GM15510 (cell line): Measurements from ENCODE around the gene BCORL1.

Source experiments
- POLR2A ChIP-seq: IDR thresholded peaks from 3 replicates; pipeline ENCODE4 v1.6.1; 2011; ENCODE audit warnings: borderline replicate concordance; ENCODE audit not compliant: insufficient read length; ENCODE audit errors: extremely low read depth

Gene BCORL1

DNA sequence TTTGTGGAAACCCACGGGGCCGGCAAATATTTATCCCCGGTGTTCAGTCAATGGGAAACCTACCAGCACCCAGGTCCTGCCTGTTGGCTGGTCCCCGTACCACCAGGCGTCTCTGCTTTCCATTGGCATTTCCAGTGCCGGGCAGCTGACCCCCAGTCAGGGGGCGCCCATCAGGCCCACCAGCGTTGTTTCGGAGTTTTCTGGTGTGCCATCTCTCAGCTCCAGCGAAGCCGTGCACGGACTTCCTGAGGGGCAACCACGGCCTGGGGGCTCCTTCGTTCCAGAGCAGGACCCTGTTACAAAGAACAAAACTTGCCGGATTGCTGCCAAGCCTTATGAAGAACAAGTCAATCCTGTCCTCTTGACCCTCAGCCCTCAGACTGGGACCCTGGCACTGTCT lies 32.7 kb downstream of the BCORL1 start:
- TF ChIP-seq POLR2A: no peak

DNA sequence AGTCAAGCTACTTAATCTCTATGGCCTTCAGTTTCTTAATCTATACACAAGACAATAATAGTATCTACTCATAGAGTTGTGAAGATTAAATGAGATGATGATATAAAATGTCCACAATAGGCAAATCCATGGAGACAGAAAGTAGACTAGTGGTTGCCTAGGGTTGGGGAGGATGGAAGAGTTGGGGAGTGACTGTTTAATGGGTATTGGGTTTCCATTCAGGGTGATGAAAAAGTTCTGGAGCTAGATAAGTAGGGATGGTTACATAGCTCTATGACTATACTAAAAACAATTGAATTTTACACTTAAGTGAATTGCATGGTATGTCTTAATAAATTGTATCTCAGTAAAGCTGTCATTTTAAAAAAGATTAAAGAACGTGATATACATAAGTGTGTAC lies 35.7 kb downstream of the BCORL1 start:
- no peak for TF ChIP-seq POLR2A

DNA sequence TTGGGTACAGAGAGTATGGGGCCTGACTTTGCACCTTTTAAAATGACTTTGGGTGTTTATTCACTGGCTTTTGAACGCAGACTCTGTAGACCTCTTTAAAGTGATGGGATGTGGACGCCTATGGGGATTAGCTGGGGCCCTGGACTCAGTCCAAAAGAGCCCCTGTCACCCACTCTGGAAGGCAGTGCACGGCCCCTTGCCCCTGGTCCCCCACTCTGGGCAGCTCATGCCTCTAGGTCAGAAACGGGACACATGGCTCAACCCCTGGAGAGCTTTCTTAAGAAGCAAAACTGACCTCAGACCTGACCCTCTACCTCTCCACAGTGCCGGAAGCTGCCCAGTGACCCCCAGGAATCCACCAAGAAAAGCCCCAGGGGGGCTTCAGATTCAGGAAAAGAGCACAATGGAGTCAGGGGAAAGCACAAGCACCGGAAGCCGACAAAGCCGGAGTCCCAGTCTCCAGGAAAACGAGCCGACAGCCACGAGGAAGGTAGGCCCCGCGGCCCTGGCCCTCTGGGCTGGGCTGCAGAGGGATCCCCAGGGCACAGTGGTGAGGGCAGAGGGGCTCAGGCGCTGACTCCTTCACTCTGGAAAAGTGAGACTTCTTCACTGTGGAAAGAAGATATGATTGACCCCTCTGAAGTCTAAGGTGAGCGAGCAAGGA lies 38.4 kb downstream of the BCORL1 start:
- TF ChIP-seq POLR2A: no peak

DNA sequence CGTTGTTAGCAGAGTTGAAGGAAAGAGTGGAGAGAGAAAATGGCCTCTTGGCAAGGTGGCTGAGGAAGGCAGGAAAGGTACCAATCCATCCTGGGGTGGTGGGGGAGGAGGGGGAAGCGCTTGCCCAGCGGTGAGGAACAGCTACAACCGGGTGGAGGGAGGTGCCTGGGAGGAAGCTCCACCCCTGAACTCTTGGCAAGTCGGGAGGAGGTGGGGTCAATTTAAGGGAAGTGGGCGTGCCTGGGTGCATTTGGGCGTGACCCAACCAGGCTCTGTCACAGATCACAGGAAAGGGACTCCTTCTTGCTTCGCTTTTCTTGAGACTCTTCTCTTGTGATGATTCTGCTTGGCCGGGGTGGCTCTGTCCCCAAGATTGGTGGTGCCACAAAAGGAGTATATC lies 41.7 kb downstream of the BCORL1 start:
- no peak for TF ChIP-seq POLR2A

DNA sequence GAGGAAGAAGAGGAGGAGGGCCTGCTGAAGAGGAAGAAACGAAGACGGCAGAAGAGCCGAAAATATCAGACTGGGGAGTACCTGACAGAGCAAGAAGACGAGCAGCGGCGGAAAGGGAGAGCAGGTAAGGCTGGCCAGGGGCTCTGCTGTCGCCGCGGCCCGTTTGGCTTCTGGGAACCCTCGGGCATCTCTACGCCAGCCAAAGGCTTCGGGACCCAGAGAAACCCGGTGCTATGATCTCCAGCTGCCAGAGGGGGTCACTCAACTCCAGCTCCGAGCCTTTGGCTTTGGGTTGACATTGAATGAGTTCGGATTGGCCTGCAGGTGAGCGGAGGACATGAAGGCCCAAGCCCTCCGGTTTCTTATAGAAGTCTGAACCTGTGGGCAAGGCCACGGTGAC lies 42.8 kb downstream of the BCORL1 start:
- no peak for TF ChIP-seq POLR2A

DNA sequence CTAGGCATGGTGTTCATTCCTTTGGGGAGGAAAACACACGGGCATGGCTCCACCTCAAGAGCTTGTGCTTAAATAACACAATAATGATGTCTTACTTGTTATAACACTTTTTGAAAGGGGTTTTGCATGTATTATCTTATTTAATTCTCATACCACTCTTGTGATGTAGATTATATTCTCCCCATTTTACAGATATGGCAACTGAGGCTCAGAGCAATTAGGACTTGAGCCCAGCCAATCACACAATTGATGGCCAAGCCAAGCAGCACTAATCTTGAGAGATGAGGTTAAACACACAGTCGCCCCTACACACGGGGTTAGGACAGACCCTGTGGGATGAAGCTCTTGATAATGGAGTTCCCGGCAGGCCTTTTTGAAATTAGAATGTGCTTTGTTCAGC lies 45.1 kb downstream of the BCORL1 start:
- no peak for TF ChIP-seq POLR2A

DNA sequence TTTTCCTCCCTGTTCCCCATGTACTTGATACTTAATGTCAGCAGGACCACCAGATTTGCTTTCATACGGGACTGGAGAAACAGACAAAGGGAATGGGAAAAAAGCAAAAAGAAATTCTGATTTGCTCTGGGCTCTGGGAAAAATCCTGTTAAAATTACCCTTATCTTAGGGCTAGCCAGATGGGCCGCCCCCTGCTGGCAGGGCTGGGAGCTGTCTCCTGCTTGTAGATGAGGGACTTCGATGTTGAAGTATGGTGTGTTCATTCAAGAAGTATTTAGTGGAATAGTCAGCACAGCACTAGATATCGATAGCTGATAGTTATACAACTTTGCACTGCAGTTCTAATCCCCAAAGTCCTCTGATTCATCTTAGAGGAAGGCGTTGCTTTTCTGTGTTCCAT lies 45.8 kb downstream of the BCORL1 start:
- no peak for TF ChIP-seq POLR2A

DNA sequence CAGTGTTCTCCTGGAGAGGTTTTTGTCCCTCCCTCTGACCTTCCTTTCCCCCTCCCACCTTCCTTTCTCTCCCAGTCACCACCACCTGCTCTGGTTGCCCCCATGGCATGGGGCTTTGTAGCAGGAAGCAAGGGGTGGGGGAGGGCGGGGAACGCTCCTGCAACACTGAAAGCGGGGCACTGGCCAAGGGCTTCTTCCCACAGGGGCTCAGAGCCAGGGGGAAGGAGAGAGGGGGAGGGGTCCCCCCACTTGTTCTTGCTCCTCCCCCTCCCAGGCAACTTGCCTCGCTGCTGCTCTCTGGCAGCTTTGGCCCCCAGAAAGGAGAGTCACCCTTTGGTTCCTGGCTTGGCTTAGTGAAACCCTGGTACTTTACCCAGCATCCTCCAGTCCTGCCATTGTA lies 48.4 kb downstream of the BCORL1 start:
- TF ChIP-seq POLR2A: no peak

DNA sequence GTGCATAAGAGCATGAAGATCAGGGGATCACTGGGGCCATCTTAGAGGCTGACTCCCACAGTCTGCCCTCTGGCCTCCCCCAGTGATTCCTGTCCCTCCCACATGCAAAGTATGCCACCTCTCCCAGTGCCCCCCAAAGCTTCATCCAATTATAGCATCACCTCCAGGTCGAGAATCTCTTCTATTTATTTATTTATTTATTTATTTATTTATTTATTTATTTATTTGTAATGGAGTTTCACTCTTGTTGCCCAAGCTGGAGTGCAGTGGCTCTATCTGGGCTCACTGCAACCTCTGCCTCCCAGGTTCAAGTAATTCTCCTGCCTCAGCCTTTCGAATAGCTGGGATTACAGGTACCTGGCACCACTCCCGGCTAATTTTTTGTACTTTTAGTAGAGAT lies 50.1 kb downstream of the BCORL1 start:
- TF ChIP-seq POLR2A: no peak

DNA sequence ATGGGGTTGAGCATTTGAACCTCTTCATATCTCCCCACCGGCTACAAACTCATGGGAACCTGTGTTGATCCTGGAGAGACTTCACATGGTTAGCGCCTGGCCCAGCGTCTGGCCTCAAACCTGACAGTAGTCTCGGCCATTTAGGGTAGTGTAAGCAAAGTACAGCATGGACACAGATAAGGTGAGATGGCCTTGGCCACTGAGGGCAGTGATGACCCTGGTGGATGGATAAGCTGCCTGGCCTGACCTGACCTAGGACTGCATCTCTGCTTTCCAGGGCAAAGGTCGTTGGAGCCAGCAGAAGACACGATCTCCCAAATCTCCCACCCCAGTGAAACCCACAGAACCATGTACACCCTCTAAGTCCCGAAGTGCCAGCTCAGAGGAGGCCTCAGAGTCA lies 51.7 kb downstream of the BCORL1 start:
- TF ChIP-seq POLR2A: no peak

DNA sequence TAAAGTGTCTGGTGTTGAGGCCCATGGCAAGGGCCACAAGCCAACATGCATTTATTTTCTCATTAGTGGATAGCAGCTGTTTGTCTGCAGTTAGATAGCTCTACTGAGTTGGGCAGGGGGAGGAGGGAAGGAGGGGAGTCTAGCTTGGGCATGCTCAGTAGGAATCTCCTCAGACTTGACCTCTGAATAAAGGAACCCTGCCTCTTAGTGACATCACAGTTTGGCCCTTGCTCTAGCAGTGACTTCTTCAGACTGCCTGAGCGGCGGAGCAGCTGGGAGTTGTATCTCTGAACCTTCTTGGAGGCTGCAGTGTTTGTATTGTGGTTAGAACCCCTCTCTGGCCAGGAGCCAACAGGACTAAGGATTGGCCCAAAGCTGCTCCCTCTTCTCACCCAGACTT lies 57.4 kb downstream of the BCORL1 start:
- TF ChIP-seq POLR2A: no peak

DNA sequence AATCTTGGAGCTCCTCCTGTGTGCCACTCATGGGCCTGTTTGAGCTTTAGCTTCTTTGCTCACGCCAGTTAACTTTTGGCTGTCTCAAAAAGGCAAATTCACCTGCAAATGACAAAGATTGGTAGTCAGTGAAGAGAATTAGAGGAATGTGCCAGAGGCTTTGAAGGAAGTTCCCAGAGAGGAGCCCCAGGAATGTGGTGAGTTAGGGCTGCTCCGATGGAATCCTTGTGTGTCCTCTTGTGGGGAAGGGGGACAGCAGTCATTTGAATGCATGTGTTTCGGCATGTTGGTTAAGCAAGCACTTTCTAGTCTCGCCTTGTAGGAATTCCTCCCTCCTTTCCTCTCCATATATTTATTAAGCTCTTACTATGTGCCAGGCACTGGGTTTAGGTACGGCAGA lies 65.0 kb downstream of the BCORL1 start:
- TF ChIP-seq POLR2A: no peak

DNA sequence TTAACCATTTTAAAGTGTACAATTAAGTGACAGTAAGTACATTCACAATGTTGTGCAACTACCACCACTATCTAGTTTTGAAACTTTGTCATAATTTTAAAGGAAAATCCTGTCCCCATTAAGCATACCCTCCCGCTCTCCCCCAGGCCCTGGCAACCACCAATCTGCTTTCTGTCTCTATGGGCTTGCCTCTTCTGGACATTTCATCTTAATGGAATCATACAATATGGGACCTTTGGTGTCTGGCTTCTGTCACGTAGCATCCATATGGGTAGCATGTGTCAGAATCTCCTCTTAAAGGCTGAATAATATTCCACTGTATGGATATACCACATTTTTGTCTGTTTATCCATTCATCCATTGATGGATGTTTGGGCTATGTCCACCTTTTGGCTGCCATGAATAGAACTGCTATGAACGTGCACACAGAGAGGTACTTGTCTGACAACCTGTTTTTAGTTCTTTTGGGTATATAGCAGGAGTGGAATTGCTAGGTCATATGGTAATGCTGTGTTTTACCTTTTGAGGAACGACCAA lies 66.3 kb downstream of the BCORL1 start:
- no peak for TF ChIP-seq POLR2A

DNA sequence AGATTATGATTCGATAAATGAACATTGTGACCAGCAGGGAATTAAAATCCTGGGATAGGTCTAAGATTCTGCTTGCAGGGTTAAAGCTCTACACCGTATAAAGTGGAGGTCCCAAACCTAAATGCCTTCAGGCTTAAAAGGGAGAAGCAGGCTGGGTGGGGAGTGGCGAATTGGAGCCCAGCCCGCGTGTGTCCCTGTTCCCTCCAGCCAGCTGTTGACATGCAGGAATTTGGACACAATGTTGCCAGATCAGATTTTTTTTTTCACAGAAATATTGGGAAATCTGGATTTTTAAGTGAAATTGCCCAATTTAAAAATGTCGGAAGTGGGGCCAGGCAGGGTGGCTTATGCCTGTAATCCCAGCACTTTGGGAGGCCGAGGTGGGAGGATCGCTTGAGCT lies 67.4 kb downstream of the BCORL1 start:
- TF ChIP-seq POLR2A: no peak

DNA sequence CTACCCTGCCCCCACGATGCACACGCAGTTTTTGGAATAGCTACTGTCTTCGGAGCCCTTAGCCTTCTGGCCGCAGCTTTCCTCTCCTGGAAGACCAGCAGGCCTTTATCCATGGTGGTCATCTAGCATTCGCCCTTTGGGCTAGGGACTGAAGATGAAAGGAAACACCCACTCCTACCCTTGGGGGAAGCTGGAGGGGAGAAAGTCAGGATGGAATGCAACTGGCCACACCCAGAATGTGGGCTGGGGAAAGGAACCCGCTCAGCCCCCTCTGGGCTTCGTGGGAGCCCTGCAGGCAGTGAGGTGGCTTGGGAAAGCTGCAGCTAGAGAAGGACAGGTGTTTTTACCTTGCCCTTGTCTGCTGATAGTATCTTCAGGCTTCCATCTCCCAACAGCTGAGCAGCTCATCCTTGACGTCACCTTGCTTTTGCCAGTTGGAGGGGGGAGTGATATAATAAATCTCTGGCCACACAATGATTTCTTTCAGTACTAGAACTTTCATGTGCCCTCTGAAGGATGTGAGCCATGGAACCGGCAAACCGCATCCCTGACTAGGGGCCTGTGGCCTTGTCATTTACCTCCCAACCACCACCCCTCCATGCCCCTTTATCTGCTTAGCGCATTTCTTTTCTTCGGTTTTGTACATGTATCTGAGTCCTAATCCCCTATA lies 68.9 kb downstream of the BCORL1 start:
- TF ChIP-seq POLR2A: no peak

DNA sequence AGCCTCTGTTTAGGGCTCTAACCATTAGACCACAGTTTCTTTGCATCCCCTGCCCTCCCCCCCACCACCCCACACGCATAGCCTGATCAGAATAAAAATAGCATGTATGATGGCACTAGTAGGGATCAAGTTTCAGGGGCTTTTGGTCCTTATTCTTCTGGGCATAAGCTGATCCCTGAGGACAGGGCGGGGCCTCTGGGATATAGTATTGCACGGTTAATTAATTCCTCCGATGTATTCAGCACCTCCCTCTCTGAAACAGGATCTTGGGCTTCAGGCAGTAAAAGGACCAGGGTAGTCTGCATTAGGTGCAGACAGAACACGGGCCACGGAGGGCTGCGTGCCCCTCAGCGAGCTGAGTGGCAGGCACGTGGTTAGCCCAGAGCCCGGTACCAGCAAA lies 70.8 kb downstream of the BCORL1 start:
- TF ChIP-seq POLR2A: no peak
